Right lobe of liver (tissue), 4 donors: ENCODE measurements around the gene COL7A1.

Experiments
- POLR2A ChIP-seq: fragments of 450-650 bp; IDR thresholded peaks from one replicate; pipeline ENCODE4 v1.6.1; 2017; ENCODE audit warnings: antibody characterized with exemption, mild to moderate bottlenecking
- TF ChIP-seq, protein P1 (sequence below), 4 donors: fragments of 200-600 bp in 3 of 4; fragments of 450-650 bp in 1 of 4; IDR thresholded peaks; one replicate each; pipeline versions ENCODE4 v1.5.1 to v1.8.0; 2016 to 2022; ENCODE audit warnings: antibody characterized with exemption in 4 of 4, mild to moderate bottlenecking in 2 of 4
- donor health status: DM: no; HTN: no; CAD: no.
- donor health status: DM: no; HTN: no; CAD: no.
- donor health status: DM: no; HTN: yes; CAD: no.

DNA sequence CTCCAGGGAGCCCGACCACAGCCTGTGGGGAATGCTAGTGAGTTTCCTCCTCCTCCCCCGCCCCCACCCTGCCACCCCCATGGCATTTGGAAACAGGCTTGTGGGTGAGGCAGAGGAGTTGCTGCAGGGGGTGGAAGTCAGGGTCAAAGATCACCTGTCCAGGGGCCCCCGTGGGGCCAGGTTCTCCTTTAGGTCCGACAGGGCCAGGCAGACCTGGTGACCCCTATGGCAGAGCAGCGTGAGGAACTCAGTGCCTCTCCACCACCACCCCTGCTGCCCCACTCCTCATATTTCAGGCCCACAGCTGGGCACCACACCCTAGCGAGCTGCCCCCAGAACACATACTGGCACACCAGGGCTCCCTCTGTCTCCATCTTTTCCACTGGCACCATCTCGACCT is 22.6 kb downstream of the COL7A1 start:
- TF ChIP-seq, protein P1, sequence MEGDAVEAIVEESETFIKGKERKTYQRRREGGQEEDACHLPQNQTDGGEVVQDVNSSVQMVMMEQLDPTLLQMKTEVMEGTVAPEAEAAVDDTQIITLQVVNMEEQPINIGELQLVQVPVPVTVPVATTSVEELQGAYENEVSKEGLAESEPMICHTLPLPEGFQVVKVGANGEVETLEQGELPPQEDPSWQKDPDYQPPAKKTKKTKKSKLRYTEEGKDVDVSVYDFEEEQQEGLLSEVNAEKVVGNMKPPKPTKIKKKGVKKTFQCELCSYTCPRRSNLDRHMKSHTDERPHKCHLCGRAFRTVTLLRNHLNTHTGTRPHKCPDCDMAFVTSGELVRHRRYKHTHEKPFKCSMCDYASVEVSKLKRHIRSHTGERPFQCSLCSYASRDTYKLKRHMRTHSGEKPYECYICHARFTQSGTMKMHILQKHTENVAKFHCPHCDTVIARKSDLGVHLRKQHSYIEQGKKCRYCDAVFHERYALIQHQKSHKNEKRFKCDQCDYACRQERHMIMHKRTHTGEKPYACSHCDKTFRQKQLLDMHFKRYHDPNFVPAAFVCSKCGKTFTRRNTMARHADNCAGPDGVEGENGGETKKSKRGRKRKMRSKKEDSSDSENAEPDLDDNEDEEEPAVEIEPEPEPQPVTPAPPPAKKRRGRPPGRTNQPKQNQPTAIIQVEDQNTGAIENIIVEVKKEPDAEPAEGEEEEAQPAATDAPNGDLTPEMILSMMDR (IDR thresholded peaks at IDR 0.05), result no peak
- TF ChIP-seq POLR2A, result no peak
